OCI-LY1 (cell line): Measurements from ENCODE around the gene FUBP3.

Experiments used
- H2AFZ ChIP-seq: fragments of 200-600 bp; sonication (generic), shearing (Covaris generic); 2 replicates; pipeline ENCODE4 v1.6.0; 2014; ENCODE audit warnings: antibody characterized with exemption, mild to moderate bottlenecking, low read length
- H3F3A ChIP-seq: fragments of 200-600 bp; sonication (generic), shearing (Covaris generic); 2 replicates; pipeline ENCODE4 v1.6.0; 2014; ENCODE audit warnings: mild to moderate bottlenecking, antibody characterized with exemption, low read length, moderate library complexity; ENCODE audit not compliant: insufficient read depth
- H3K27ac ChIP-seq: fragments of 200-600 bp; sonication (generic); 2 replicates; pipeline ENCODE4 v1.5.1; 2014; ENCODE audit warnings: low read length, mixed run types, mild to moderate bottlenecking, low read depth; ENCODE audit not compliant: poor library complexity, severe bottlenecking
- H3K27me3 ChIP-seq: fragments of 200-600 bp; sonication (generic); 2 replicates; pipeline ENCODE4 v1.6.0; 2014; ENCODE audit warnings: antibody characterized with exemption, mild to moderate bottlenecking, low read length, moderate library complexity; ENCODE audit not compliant: insufficient read depth
- H3K36me3 ChIP-seq: fragments of 200-600 bp; sonication (generic); 2 replicates; pipeline ENCODE4 v1.6.1; 2014; ENCODE audit warnings: mild to moderate bottlenecking, antibody characterized with exemption, low read length, moderate library complexity, mixed read lengths; ENCODE audit not compliant: insufficient read depth
- H3K4me1 ChIP-seq: fragments of 200-600 bp; sonication (generic); 2 replicates; pipeline ENCODE4 v1.5.1; 2014; ENCODE audit warnings: mild to moderate bottlenecking, low read length, moderate library complexity; ENCODE audit not compliant: insufficient read depth, severe bottlenecking
- H3K4me2 ChIP-seq: fragments of 200-600 bp; sonication (generic), shearing (Covaris generic); 2 replicates; pipeline ENCODE4 v1.6.1; 2014; ENCODE audit warnings: low read length
- H3K4me3 ChIP-seq: fragments of 200-600 bp; sonication (generic); 2 replicates; pipeline ENCODE4 v1.5.1; 2014; ENCODE audit warnings: low read length, low read depth, mild to moderate bottlenecking, mixed read lengths; ENCODE audit not compliant: poor library complexity, severe bottlenecking
- H3K79me2 ChIP-seq: fragments of 200-600 bp; shearing (Covaris generic); 2 replicates; pipeline ENCODE4 v1.6.1; 2016; ENCODE audit warnings: mixed run types, low read length, mixed read lengths; ENCODE audit not compliant: insufficient read depth
- H3K9ac ChIP-seq: fragments of 200-600 bp; sonication (generic), shearing (Covaris generic); 2 replicates; pipeline ENCODE4 v1.6.1; 2014; ENCODE audit warnings: mild to moderate bottlenecking, low read length, mixed read lengths
- H3K9me2 ChIP-seq: fragments of 200-600 bp; sonication (generic), shearing (Covaris generic); 2 replicates; pipeline ENCODE4 v1.6.1; 2014; ENCODE audit warnings: low read depth, mild to moderate bottlenecking, low read length, mixed read lengths
- H3K9me3 ChIP-seq: fragments of 200-600 bp; shearing (Covaris generic); 2 replicates; pipeline ENCODE4 v1.6.1; 2014; ENCODE audit warnings: low read length, mixed read lengths
- H4K20me1 ChIP-seq: fragments of 200-600 bp; sonication (generic), shearing (Covaris generic); 2 replicates; pipeline ENCODE4 v1.6.0; 2016; ENCODE audit warnings: mild to moderate bottlenecking, low read length; ENCODE audit not compliant: insufficient read depth
- CTCF ChIP-seq: fragments of 200-600 bp; sonication (generic), shearing (Covaris generic); IDR thresholded peaks from 2 replicates; pipeline ENCODE4 v1.5.1; 2017; ENCODE audit warnings: mild to moderate bottlenecking, antibody characterized with exemption, low read length, moderate library complexity, mixed read lengths
- EZH2 ChIP-seq: fragments of 200-600 bp; sonication (generic), shearing (Covaris generic); IDR thresholded peaks from 2 replicates; pipeline ENCODE4 v1.8.0; 2017; ENCODE audit warnings: borderline replicate concordance, mixed run types, mild to moderate bottlenecking, antibody characterized with exemption, low read length, moderate library complexity, mixed read lengths

Gene FUBP3

GRCh38 chr9:130609163-130609562 lies 29.8 kb downstream of the FUBP3 start:
- H3K27ac ChIP-seq, result no peak overlapping the region

GRCh38 chr9:130610862-130611707 lies 31.7 kb downstream of the FUBP3 start:
- Histone ChIP-seq H3K27ac (no peak overlapping the region), H3K9ac (no peak overlapping the region), H3K9me2 (no peaks in the 10 kb centered on the region), H2AFZ (no peak overlapping the region), H3K4me1 (no peaks in the 10 kb centered on the region), H3K9me3 (no peaks in the 10 kb centered on the region), H3K27me3 (no peaks in the 10 kb centered on the region), H4K20me1 (no peaks in the 10 kb centered on the region), H3K4me2 (no peak overlapping the region), H3K79me2 (no peaks in the 10 kb centered on the region), H3K4me3 (no peak overlapping the region), H3K36me3 (peaks cover 65% of the 10 kb centered on the region), H3F3A (no peaks in the 10 kb centered on the region)
- no peak for TF ChIP-seq EZH2
- no peak for TF ChIP-seq CTCF

More at GRCh38 chr9:130609163-130609562, 29.8 kb downstream of the FUBP3 start:
- no peaks in the 10 kb centered on the region for H3K4me1 ChIP-seq
- no peaks in the 10 kb centered on the region for H3K27me3 ChIP-seq
- no peaks in the 10 kb centered on the region for H3F3A ChIP-seq
- no peak overlapping the region for H3K4me2 ChIP-seq
- TF ChIP-seq CTCF (no peak), EZH2 (no peak)
- H3K36me3 ChIP-seq, result peaks cover 50% of the 10 kb centered on the region
- H3K9me2 ChIP-seq, result no peaks in the 10 kb centered on the region
- no peaks in the 10 kb centered on the region for H3K9me3 ChIP-seq
- H2AFZ ChIP-seq, result no peak overlapping the region
- no peaks in the 10 kb centered on the region for H3K79me2 ChIP-seq
- H3K9ac ChIP-seq, result no peak overlapping the region
- H4K20me1 ChIP-seq, result no peaks in the 10 kb centered on the region
- H3K4me3 ChIP-seq, result no peak overlapping the region

- H2AFZ ChIP-seq, result no peak overlapping the region
- peaks cover 97% of the 10 kb centered on the region for H3K36me3 ChIP-seq
- H3K27ac ChIP-seq, result no peak overlapping the region
- no peaks in the 10 kb centered on the region for H4K20me1 ChIP-seq
- H3K9ac ChIP-seq, result no peak overlapping the region
- H3K79me2 ChIP-seq, result no peaks in the 10 kb centered on the region
- no peak overlapping the region for H3K4me3 ChIP-seq
- no peaks in the 10 kb centered on the region for H3K27me3 ChIP-seq
- no peaks in the 10 kb centered on the region for H3K4me1 ChIP-seq
- H3K9me2 ChIP-seq, result no peaks in the 10 kb centered on the region
- TF ChIP-seq EZH2, result no peak
- no peak overlapping the region for H3K4me2 ChIP-seq
- no peaks in the 10 kb centered on the region for H3K9me3 ChIP-seq
- H3F3A ChIP-seq, result no peaks in the 10 kb centered on the region
Observed at GRCh38 chr9:130616451-130616850, 37.1 kb downstream of the FUBP3 start.
